GM23338 (cell line): ENCODE measurements around the gene GAS6. TPM values are rescaled to one million over a fixed set of nuclear protein-coding genes. Genes with fewer than 3 reads are reported as not detected.

Source experiments
- ATAC-seq: fragments of 200-7000 bp; cut with Tn5 transposase; 3 replicates; pipeline ENCODE4 v1.9.1; 2020
- DNase-seq: peaks from one replicate; pipeline ENCODE4 v3.0.0-alpha.2; 2015; ENCODE audit warnings: low spot score
- H2AFZ ChIP-seq: fragments of 200-600 bp; sonication (generic); 2 replicates; pipeline ENCODE4 v1.8.0; 2016; ENCODE audit warnings: antibody characterized with exemption, mild to moderate bottlenecking, moderate library complexity
- H3F3A ChIP-seq: fragments of 200-600 bp; sonication (generic); replicated peaks from 2 replicates; pipeline ENCODE4 v1.8.0; 2017; ENCODE audit warnings: antibody characterized with exemption, mixed run types, low read depth
- H3K27ac ChIP-seq: fragments of 200-600 bp; sonication (generic); 2 replicates; pipeline ENCODE4 v1.6.1; 2016; ENCODE audit warnings: low read depth
- H3K27me3 ChIP-seq: fragments of 200-600 bp; sonication (generic); 2 replicates; pipeline ENCODE4 v1.8.0; 2016; ENCODE audit warnings: mild to moderate bottlenecking, mixed run types, moderate library complexity; ENCODE audit not compliant: insufficient read depth
- H3K36me3 ChIP-seq: fragments of 200-600 bp; sonication (generic); 2 replicates; pipeline ENCODE4 v1.8.0; 2016; ENCODE audit warnings: mild to moderate bottlenecking; ENCODE audit not compliant: insufficient read depth
- H3K4me1 ChIP-seq: fragments of 200-600 bp; sonication (generic); 2 replicates; pipeline ENCODE4 v1.8.0; 2016; ENCODE audit warnings: mild to moderate bottlenecking, moderate library complexity; ENCODE audit not compliant: insufficient read depth
- H3K4me2 ChIP-seq: fragments of 200-600 bp; sonication (generic); 2 replicates; pipeline ENCODE4 v1.7.1; 2017; ENCODE audit warnings: mixed run types
- H3K4me3 ChIP-seq: fragments of 200-600 bp; sonication (generic); 2 replicates; pipeline ENCODE4 v1.6.1; 2016; ENCODE audit warnings: mixed run types
- H3K79me2 ChIP-seq: fragments of 200-600 bp; sonication (generic); replicated peaks from 2 replicates; pipeline ENCODE4 v1.8.0; 2017; ENCODE audit warnings: mild to moderate bottlenecking; ENCODE audit not compliant: insufficient read depth
- H3K9me2 ChIP-seq: fragments of 200-600 bp; sonication (generic); 2 replicates; pipeline ENCODE4 v1.8.0; 2017; ENCODE audit not compliant: insufficient read depth
- H4K20me1 ChIP-seq: fragments of 200-600 bp; sonication (generic); replicated peaks from 2 replicates; pipeline ENCODE4 v1.8.0; 2017; ENCODE audit warnings: mild to moderate bottlenecking; ENCODE audit not compliant: insufficient read depth
- H3K27ac Mint-ChIP-seq: 2 replicates; pipeline ENCODE4 v1.8.0; 2020; ENCODE audit warnings: inconsistent platforms, mild to moderate bottlenecking, moderate library complexity, mixed read lengths
- H3K27me3 Mint-ChIP-seq: 3 replicates; pipeline ENCODE4 v1.8.0; 2022; ENCODE audit warnings: low read depth, mild to moderate bottlenecking, moderate library complexity, mixed read lengths, inconsistent platforms; ENCODE audit not compliant: insufficient read depth, poor library complexity
- H3K36me3 Mint-ChIP-seq: 3 replicates; pipeline ENCODE4 v1.8.0; 2021; ENCODE audit warnings: low read depth, mild to moderate bottlenecking, inconsistent platforms, moderate library complexity, mixed read lengths
- H3K4me1 Mint-ChIP-seq: 3 replicates; pipeline ENCODE4 v1.8.0; 2020; ENCODE audit warnings: mild to moderate bottlenecking, inconsistent platforms, mixed read lengths
- H3K4me3 Mint-ChIP-seq: 3 replicates; pipeline ENCODE4 v1.8.0; 2021; ENCODE audit warnings: moderate library complexity, mild to moderate bottlenecking, inconsistent platforms, mixed read lengths
- H3K9me3 Mint-ChIP-seq: 3 replicates; pipeline ENCODE4 v1.8.0; 2020; ENCODE audit warnings: moderate library complexity, mild to moderate bottlenecking, inconsistent platforms, mixed read lengths
- CREB1 ChIP-seq: fragments of 250-450 bp; sonication (Bioruptor Pico); IDR thresholded peaks from 2 replicates; pipeline ENCODE4 v1.5.0; 2020; ENCODE audit warnings: low read depth, mild to moderate bottlenecking, moderate library complexity
- CTCF ChIP-seq, 2 experiments: fragments of 200-600 bp in 1 of 2; sonication (generic) in 1 of 2; conservative IDR thresholded peaks; 2 replicates each; pipeline versions ENCODE4 v1.5.1 to v1.6.1; 2016 to 2017; ENCODE audit warnings: antibody characterized with exemption in 2 of 2, low read depth in 2 of 2, mild to moderate bottlenecking in 2 of 2, moderate library complexity in 1 of 2
- ETS1 ChIP-seq: IDR thresholded peaks from 2 replicates; pipeline ENCODE4 v1.6.1; 2016; ENCODE audit warnings: antibody characterized with exemption
- EZH2 ChIP-seq: fragments of 200-600 bp; sonication (generic); IDR thresholded peaks from one replicate; pipeline ENCODE4 v1.8.0; 2017; ENCODE audit warnings: antibody characterized with exemption, mild to moderate bottlenecking, low read depth; ENCODE audit not compliant: unreplicated experiment
- EZH2phosphoT487 ChIP-seq: fragments of 200-600 bp; sonication (generic); IDR thresholded peaks from one replicate; pipeline ENCODE4 v1.8.1; 2018; ENCODE audit warnings: antibody characterized with exemption; ENCODE audit not compliant: unreplicated experiment
- JUNB ChIP-seq: IDR thresholded peaks from one replicate; pipeline ENCODE4 v1.6.1; 2016; ENCODE audit warnings: antibody characterized with exemption; ENCODE audit not compliant: unreplicated experiment
- NANOG ChIP-seq: IDR thresholded peaks from 2 replicates; pipeline ENCODE4 v1.6.1; 2016; ENCODE audit warnings: antibody characterized with exemption, borderline replicate concordance
- REST ChIP-seq: IDR thresholded peaks from one replicate; pipeline ENCODE4 v1.6.1; 2018; ENCODE audit warnings: antibody characterized with exemption; ENCODE audit not compliant: unreplicated experiment
- ZNF331 ChIP-seq: fragments of 250-450 bp; sonication (Bioruptor Pico); IDR thresholded peaks from 2 replicates; pipeline ENCODE4 v1.5.0; 2020; ENCODE audit warnings: low read depth, mild to moderate bottlenecking, moderate library complexity
- ZNF462 ChIP-seq: fragments of 250-450 bp; sonication (Bioruptor Pico); IDR thresholded peaks from 2 replicates; pipeline ENCODE4 v1.5.0; 2020; ENCODE audit warnings: mild to moderate bottlenecking, moderate library complexity
- polyA plus RNA-seq: library from polyadenylated mRNA; unstranded; fragments of >200 nt; fragmentation: Nextera tagmentation; extraction: Ambion mirVana; gene quantifications from 2 replicates; pipeline ENCODE4 v1.2.1, GENCODE V29; 2016
- total RNA-seq: library from RNA; depleted of rRNA; stranded (reverse); fragments of >200 nt; shearing (Covaris generic); gene quantifications from 2 replicates; pipeline ENCODE4 v1.2.3, GENCODE V29; 2014

Gene GAS6
- total and polyA plus RNA-seq, 2 experiments from 2014 or later: 7.9 to 21.2 TPM

- Histone ChIP-seq H2AFZ (no peak overlapping the region), H4K20me1 (no peaks in the 10 kb centered on the region), H3F3A (no peaks in the 10 kb centered on the region), H3K27ac (no peak overlapping the region), H3K4me2 (no peak overlapping the region), H3K4me3 (no peak overlapping the region), H3K79me2 (no peaks in the 10 kb centered on the region), H3K36me3 (no peaks in the 10 kb centered on the region), H3K9me2 (no peaks in the 10 kb centered on the region), H3K4me1 (no peaks in the 10 kb centered on the region), H3K27me3 (no peaks in the 10 kb centered on the region)
- H3K27me3 Mint-ChIP-seq: peaks cover 10% of the 10 kb centered on the region
- TF ChIP-seq ETS1 (no peak), EZH2phosphoT487 (no peak), CREB1 (CRISPR knock-in tag) (no peak), REST (no peak), NANOG (no peak), EZH2 (no peak), ZNF462 (CRISPR knock-in tag) (no peak), ZNF331 (CRISPR knock-in tag) (no peak), JUNB (no peak), CTCF (conservative IDR thresholded peaks at IDR 0.05; ENCODE audit: low read depth in 2 of 2) (no peak)
- H3K36me3 Mint-ChIP-seq: peaks cover 9% of the 10 kb centered on the region; the same call in 2 of the 3 replicates
- ATAC-seq (no peak), DNase-seq (no peak)
- no peak overlapping the region for H3K27ac Mint-ChIP-seq
- peaks cover 18% of the 10 kb centered on the region for H3K9me3 Mint-ChIP-seq
- no peaks in the 10 kb centered on the region for H3K4me1 Mint-ChIP-seq
- no peak overlapping the region for H3K4me3 Mint-ChIP-seq
Measured at GRCh38 chr13:113808058-113808834, 55.6 kb downstream of the GAS6 start.
